Endothelial cell (in vitro differentiated cells): ENCODE results near the gene LDHD. TPM values are rescaled to one million over a fixed set of nuclear protein-coding genes. Genes with fewer than 3 reads are reported as not detected.

Source experiments
- DNase-seq: peaks from one replicate; pipeline ENCODE4 v3.0.0; 2021; ENCODE audit warnings: low spot score
- H3K27ac Mint-ChIP-seq: one replicate; pipeline ENCODE4 v1.8.0; 2021; ENCODE audit warnings: mixed read lengths, inconsistent platforms; ENCODE audit not compliant: unreplicated experiment
- H3K27me3 Mint-ChIP-seq: one replicate; pipeline ENCODE4 v1.8.0; 2021; ENCODE audit warnings: mild to moderate bottlenecking, moderate library complexity, mixed read lengths, inconsistent platforms; ENCODE audit not compliant: unreplicated experiment
- H3K36me3 Mint-ChIP-seq: one replicate; pipeline ENCODE4 v1.8.0; 2021; ENCODE audit warnings: mild to moderate bottlenecking, low read depth, mixed read lengths, inconsistent platforms; ENCODE audit not compliant: unreplicated experiment
- H3K4me1 Mint-ChIP-seq: one replicate; pipeline ENCODE4 v1.8.0; 2021; ENCODE audit warnings: mild to moderate bottlenecking, mixed read lengths, inconsistent platforms; ENCODE audit not compliant: unreplicated experiment
- H3K4me3 Mint-ChIP-seq: one replicate; pipeline ENCODE4 v1.8.0; 2021; ENCODE audit warnings: mild to moderate bottlenecking, mixed read lengths, inconsistent platforms; ENCODE audit not compliant: unreplicated experiment
- H3K9me3 Mint-ChIP-seq: one replicate; pipeline ENCODE4 v1.8.0; 2021; ENCODE audit warnings: mixed read lengths, inconsistent platforms; ENCODE audit not compliant: unreplicated experiment
- long read RNA-seq: library from polyadenylated mRNA; unstranded; transcript quantifications from one replicate; pipeline ENCODE4 v2.0.0, GENCODE V29; 2020; ENCODE audit not compliant: unreplicated experiment
- total RNA-seq: library from RNA; stranded (reverse); fragmentation: NEBNext Ultra II Directional; extraction: Animal tissue kit (Norgen Biotek cat#: 25700); gene quantifications from one replicate; pipeline ENCODE4 v1.2.1, GENCODE V29; 2021; ENCODE audit not compliant: unreplicated experiment
- TF ChIP-seq, protein P1 (sequence below): fragments of 200-600 bp; sonication (generic); IDR thresholded peaks from one replicate; pipeline ENCODE4 v1.5.0; 2021; ENCODE audit warnings: antibody characterized with exemption; ENCODE audit not compliant: unreplicated experiment

LDHD gene
- total RNA-seq = 0.36 TPM
- long read RNA-seq, partial matches to known transcripts = 0 of 2 reads
- long read RNA-seq, other reads (novel, unspliced or antisense) = 0 of 2 reads

DNA sequence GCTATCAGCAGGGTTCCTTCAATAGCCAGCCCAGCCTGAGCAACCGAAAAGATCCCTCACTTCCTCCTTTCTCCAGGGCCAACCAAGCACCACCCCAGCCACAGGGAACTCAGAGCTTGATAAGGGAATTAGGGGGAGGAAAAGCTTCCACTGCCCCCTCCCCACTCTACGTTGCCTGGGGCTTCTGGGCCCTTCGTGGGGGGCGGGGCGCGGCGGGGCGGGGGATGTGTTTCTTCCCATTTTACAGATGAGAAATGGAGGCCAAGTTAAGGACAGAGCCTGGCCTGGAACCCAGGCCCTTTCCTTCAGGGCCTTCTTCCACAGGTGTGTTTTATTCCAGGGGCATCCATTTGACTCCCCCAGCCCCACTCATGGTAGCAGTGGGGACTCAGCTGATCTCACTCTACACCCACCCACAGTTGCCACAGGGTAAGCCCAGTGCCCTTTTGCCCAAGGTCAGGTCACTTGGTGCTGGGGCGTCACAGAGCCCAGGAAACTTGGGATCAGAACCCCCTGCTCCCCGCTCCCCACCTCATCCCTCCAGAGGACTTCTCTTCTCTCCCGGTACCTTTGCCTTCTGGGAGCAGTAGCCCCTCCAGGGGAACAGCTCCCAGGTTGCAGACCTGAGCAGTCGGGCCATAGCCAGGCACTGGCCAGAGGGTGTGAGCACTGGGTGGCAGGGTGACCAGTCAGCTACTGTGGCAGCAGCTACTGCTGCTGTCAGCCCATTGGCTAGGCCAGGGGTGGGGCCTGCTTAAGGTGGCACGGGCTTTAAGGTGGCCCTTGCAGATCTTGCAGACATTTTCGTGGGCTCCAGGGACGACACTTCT, at the start of gene LDHD:
Gene LDHD (minus strand): TSS at position 700 of the 830 bp plus-strand sequence. CDS start 60 bp downstream, at position 640.
- Mint-ChIP-seq H3K27me3 (peaks cover 26% of the 10 kb centered on the region), H3K4me3 (peak within 1 kb of the TSS; percentile 53), H3K27ac (peak within 1 kb of the TSS; percentile 31), H3K4me1 (peaks cover 19% of the 10 kb centered on the region), H3K36me3 (peaks cover 2% of the 10 kb centered on the region), H3K9me3 (no peaks in the 10 kb centered on the region)
- no peak for DNase-seq
- TF ChIP-seq, protein P1, sequence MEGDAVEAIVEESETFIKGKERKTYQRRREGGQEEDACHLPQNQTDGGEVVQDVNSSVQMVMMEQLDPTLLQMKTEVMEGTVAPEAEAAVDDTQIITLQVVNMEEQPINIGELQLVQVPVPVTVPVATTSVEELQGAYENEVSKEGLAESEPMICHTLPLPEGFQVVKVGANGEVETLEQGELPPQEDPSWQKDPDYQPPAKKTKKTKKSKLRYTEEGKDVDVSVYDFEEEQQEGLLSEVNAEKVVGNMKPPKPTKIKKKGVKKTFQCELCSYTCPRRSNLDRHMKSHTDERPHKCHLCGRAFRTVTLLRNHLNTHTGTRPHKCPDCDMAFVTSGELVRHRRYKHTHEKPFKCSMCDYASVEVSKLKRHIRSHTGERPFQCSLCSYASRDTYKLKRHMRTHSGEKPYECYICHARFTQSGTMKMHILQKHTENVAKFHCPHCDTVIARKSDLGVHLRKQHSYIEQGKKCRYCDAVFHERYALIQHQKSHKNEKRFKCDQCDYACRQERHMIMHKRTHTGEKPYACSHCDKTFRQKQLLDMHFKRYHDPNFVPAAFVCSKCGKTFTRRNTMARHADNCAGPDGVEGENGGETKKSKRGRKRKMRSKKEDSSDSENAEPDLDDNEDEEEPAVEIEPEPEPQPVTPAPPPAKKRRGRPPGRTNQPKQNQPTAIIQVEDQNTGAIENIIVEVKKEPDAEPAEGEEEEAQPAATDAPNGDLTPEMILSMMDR = no peak

DNA sequence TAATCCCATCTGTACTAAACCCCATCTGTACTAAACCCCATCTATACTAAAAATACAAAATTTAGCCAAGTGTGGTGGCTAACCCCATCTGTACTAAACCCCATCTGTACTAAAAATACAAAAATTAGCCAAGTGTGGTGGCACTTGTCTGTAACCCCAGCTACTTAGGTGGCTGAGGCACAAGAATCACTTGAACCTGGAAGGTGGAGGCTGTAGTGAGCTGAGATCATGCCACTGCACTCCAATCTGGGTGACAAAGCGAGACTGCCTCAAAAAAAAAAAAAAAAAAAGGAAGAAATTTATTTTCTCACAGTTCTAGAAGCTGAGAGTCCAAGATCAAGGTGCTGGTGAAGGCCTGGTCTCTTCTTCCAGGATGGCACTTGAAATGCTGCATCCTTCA, 43.8 kb upstream of the LDHD start:
- H3K27ac Mint-ChIP-seq = no peak overlapping the region
- H3K4me3 Mint-ChIP-seq = no peak overlapping the region
- H3K4me1 Mint-ChIP-seq = peaks cover 8% of the 10 kb centered on the region
- peaks cover 1% of the 10 kb centered on the region for H3K27me3 Mint-ChIP-seq
- no peak for DNase-seq
- TF ChIP-seq, protein P1 = no peak
- H3K36me3 Mint-ChIP-seq = peaks cover 61% of the 10 kb centered on the region
- H3K9me3 Mint-ChIP-seq = peaks cover 4% of the 10 kb centered on the region

DNA sequence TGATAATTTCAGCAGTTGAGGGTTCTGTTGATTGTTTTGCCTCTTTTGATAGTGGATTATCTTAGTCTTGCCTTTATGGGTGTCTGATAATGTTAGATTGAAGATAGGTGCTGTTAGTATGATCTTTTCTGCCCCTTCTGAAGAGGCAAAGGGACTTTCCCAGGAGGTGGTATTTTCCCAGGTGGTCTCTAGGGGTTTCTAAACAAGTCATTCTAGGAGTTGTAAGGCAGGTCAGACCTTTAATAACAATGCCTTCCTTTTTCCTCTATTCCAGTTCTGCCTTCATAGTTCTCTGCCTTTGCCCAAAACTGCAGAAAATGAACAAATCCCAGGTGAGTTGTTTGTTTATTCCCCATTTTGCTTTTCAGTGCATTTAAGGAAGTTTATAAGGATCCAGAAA, 36.1 kb upstream of the LDHD start:
- H3K36me3 Mint-ChIP-seq = peaks cover 37% of the 10 kb centered on the region
- H3K27me3 Mint-ChIP-seq = no peaks in the 10 kb centered on the region
- no peak for DNase-seq
- no peak overlapping the region for H3K27ac Mint-ChIP-seq
- H3K4me1 Mint-ChIP-seq = peaks cover 15% of the 10 kb centered on the region
- TF ChIP-seq, protein P1 = no peak
- peak overlapping the region; percentile 2 for H3K4me3 Mint-ChIP-seq
- peaks cover 10% of the 10 kb centered on the region for H3K9me3 Mint-ChIP-seq

DNA sequence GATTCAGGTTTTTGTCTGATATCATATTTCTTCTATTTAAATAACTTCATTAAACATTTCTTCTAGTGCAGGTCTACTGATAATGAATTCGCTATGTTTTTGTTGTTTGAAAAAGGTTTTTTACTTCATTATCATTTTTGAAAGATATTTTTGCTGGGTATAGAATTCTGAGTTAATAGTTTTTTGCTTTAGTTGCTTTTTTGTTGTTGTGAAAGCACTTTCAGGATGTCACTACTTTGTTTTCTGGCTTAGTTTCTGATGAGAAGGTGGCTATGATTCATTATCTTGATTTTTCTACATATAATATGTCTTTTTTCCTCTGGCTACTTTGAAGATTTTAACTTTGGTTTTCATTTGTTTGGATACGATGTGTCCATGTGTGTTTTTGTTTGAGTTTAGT, 35.2 kb upstream of the LDHD start:
- H3K4me3 Mint-ChIP-seq = no peak overlapping the region
- peaks cover 12% of the 10 kb centered on the region for H3K4me1 Mint-ChIP-seq
- peaks cover 10% of the 10 kb centered on the region for H3K9me3 Mint-ChIP-seq
- H3K27me3 Mint-ChIP-seq = no peaks in the 10 kb centered on the region
- H3K27ac Mint-ChIP-seq = no peak overlapping the region
- TF ChIP-seq, protein P1 = no peak
- H3K36me3 Mint-ChIP-seq = peaks cover 30% of the 10 kb centered on the region
- DNase-seq = no peak
